MM.1S (cell line): ENCODE results near the gene TTPAL.

ENCODE experiments used
- DNase-seq: peaks from one replicate; pipeline ENCODE4 v3.0.0-alpha.2; 2015
- H2AFZ ChIP-seq: fragments of 300-600 bp; sonication (generic); 2 replicates; pipeline ENCODE4 v1.6.0; 2016; ENCODE audit warnings: antibody characterized with exemption, low read length
- H3F3A ChIP-seq: fragments of 300-600 bp; sonication (generic); 2 replicates; pipeline ENCODE4 v1.6.1; 2016; ENCODE audit warnings: mild to moderate bottlenecking, antibody characterized with exemption, low read length, moderate library complexity, mixed read lengths; ENCODE audit not compliant: insufficient read depth
- H3K27ac ChIP-seq: fragments of 300-600 bp; sonication (generic); 2 replicates; pipeline ENCODE4 v1.5.1; 2016; ENCODE audit warnings: mild to moderate bottlenecking, low read length
- H3K27me3 ChIP-seq: fragments of 300-600 bp; sonication (generic); replicated peaks from 2 replicates; pipeline ENCODE4 v1.6.0; 2016; ENCODE audit warnings: low read length; ENCODE audit not compliant: insufficient read depth
- H3K36me3 ChIP-seq: fragments of 300-600 bp; sonication (generic); replicated peaks from 2 replicates; pipeline ENCODE4 v1.6.1; 2016; ENCODE audit warnings: mild to moderate bottlenecking, low read length, mixed read lengths; ENCODE audit not compliant: insufficient read depth
- H3K4me1 ChIP-seq: fragments of 300-600 bp; sonication (generic); 2 replicates; pipeline ENCODE4 v1.6.1; 2016; ENCODE audit warnings: low read length, mixed read lengths
- H3K4me2 ChIP-seq: fragments of 300-600 bp; sonication (generic); 2 replicates; pipeline ENCODE4 v1.6.0; 2016; ENCODE audit warnings: low read depth, low read length
- H3K4me3 ChIP-seq: fragments of 300-600 bp; sonication (generic); 2 replicates; pipeline ENCODE4 v1.5.1; 2016; ENCODE audit warnings: low read length, mixed read lengths
- H3K79me2 ChIP-seq: fragments of 300-600 bp; sonication (generic); 2 replicates; pipeline ENCODE4 v1.6.1; 2016; ENCODE audit warnings: mixed run types, low read length, mixed read lengths
- H3K9ac ChIP-seq: fragments of 300-600 bp; sonication (generic); 2 replicates; pipeline ENCODE4 v1.6.1; 2016; ENCODE audit warnings: low read length, mixed read lengths
- H3K9me2 ChIP-seq: fragments of 300-600 bp; sonication (generic); replicated peaks from 2 replicates; pipeline ENCODE4 v1.6.1; 2016; ENCODE audit warnings: mild to moderate bottlenecking, low read length, mixed read lengths; ENCODE audit not compliant: insufficient read depth
- H3K9me3 ChIP-seq: fragments of 300-600 bp; sonication (generic); replicated peaks from 2 replicates; pipeline ENCODE4 v1.6.1; 2016; ENCODE audit warnings: mild to moderate bottlenecking, low read length, mixed read lengths; ENCODE audit not compliant: insufficient read depth
- H4K20me1 ChIP-seq: fragments of 300-600 bp; sonication (generic); 2 replicates; pipeline ENCODE4 v1.6.1; 2016; ENCODE audit warnings: mild to moderate bottlenecking, low read length, moderate library complexity, mixed read lengths; ENCODE audit not compliant: insufficient read depth
- EZH2 ChIP-seq: fragments of 300-600 bp; sonication (generic); optimal IDR thresholded peaks from 2 replicates; pipeline ENCODE3; 2017; ENCODE audit warnings: low read depth, mild to moderate bottlenecking, antibody characterized with exemption, low read length, mixed read lengths
- EZH2phosphoT487 ChIP-seq: fragments of 300-600 bp; sonication (generic); IDR thresholded peaks from 2 replicates; pipeline ENCODE4 v1.6.1; 2018; ENCODE audit warnings: antibody characterized with exemption, low read length
- TF ChIP-seq, protein P1 (sequence below): fragments of 300-600 bp; sonication (generic); IDR thresholded peaks from 2 replicates; pipeline ENCODE4 v1.5.1; 2016; ENCODE audit warnings: antibody characterized with exemption, low read length, mixed read lengths

Gene TTPAL

DNA sequence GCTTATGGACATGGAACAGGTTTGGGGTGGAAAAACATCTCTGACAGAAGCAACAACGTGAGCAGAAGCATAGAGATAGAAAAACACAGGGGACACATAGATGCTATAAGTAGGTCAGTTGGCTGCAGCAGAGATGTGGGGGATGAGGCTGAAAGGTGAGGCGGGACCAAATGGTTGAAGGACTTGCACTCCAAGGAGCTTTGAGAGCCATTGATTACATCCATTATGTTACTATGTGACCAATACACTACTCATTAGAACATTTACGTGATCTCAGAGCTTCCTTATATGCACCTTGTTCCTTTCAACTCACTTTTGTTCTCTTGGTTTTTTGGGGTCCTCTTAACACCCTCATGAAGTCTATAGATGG lies 47.9 kb upstream of the TTPAL start:
- no peak for DNase-seq
- TF ChIP-seq EZH2 (no peak), EZH2phosphoT487 (no peak)
- TF ChIP-seq, protein P1, sequence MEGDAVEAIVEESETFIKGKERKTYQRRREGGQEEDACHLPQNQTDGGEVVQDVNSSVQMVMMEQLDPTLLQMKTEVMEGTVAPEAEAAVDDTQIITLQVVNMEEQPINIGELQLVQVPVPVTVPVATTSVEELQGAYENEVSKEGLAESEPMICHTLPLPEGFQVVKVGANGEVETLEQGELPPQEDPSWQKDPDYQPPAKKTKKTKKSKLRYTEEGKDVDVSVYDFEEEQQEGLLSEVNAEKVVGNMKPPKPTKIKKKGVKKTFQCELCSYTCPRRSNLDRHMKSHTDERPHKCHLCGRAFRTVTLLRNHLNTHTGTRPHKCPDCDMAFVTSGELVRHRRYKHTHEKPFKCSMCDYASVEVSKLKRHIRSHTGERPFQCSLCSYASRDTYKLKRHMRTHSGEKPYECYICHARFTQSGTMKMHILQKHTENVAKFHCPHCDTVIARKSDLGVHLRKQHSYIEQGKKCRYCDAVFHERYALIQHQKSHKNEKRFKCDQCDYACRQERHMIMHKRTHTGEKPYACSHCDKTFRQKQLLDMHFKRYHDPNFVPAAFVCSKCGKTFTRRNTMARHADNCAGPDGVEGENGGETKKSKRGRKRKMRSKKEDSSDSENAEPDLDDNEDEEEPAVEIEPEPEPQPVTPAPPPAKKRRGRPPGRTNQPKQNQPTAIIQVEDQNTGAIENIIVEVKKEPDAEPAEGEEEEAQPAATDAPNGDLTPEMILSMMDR = no peak
- no peak overlapping the region for H3K4me2 ChIP-seq
- H3K4me1 ChIP-seq = no peaks in the 10 kb centered on the region
- H3K9me3 ChIP-seq = no peaks in the 10 kb centered on the region
- H3K27ac ChIP-seq = no peak overlapping the region
- H4K20me1 ChIP-seq = no peaks in the 10 kb centered on the region
- H3K79me2 ChIP-seq = no peaks in the 10 kb centered on the region
- H3K9me2 ChIP-seq = no peaks in the 10 kb centered on the region
- H2AFZ ChIP-seq = no peak overlapping the region
- no peak overlapping the region for H3K4me3 ChIP-seq
- H3F3A ChIP-seq = no peaks in the 10 kb centered on the region
- no peak overlapping the region for H3K9ac ChIP-seq
- H3K36me3 ChIP-seq = no peaks in the 10 kb centered on the region
- peaks cover 7% of the 10 kb centered on the region; the same call in 1 of the 2 replicates for H3K27me3 ChIP-seq

DNA sequence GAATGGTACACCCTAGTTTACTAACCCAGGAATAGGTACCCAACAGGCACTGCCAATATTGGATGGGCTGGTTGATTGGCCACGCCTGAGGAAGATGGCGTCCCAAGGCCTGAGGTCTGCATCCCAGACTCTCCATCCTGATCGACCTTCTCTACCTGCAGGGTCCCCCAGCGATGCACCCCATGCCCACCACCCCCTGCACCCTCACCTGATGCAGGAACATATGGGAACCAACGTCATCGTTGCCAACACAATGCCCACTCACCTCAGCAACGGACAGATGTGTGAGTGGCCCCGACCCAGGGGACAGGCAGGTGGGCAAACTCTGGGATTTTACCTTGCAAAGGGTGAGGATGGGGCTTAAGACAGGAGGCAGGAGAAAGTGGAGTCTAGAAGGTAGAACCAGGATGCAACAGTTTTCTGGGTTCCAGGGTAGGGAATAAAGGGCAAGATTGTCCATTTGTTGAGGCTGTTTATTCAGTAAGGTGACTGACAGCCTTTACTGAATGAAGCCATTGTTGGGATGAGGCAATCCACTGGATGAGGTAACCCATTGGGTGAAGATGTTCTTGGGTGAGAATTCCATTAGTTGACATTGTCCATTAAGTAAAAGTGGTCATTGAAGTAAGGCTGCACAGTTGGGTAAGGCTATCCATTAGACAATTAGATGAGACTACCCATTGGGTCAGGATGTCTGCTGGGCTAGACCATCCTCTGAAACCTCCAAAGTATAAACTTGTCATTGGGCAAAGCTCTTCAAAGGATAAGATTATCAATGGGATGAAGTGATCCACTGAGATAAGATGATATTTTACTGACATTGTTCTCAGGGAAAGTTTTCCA lies 47.3 kb upstream of the TTPAL start:
- no peaks in the 10 kb centered on the region for H4K20me1 ChIP-seq
- no peak for DNase-seq
- H3K4me3 ChIP-seq = no peak overlapping the region
- H3K9me3 ChIP-seq = no peaks in the 10 kb centered on the region
- no peaks in the 10 kb centered on the region for H3K4me1 ChIP-seq
- no peaks in the 10 kb centered on the region for H3F3A ChIP-seq
- no peak overlapping the region for H2AFZ ChIP-seq
- no peak overlapping the region for H3K27ac ChIP-seq
- H3K27me3 ChIP-seq = peaks cover 7% of the 10 kb centered on the region; the same call in 1 of the 2 replicates
- H3K36me3 ChIP-seq = no peaks in the 10 kb centered on the region
- H3K9me2 ChIP-seq = no peaks in the 10 kb centered on the region
- no peak overlapping the region for H3K9ac ChIP-seq
- no peaks in the 10 kb centered on the region for H3K79me2 ChIP-seq
- H3K4me2 ChIP-seq = no peak overlapping the region
- TF ChIP-seq EZH2 = no peak
- TF ChIP-seq, protein P1 = no peak
- TF ChIP-seq EZH2phosphoT487 = no peak

DNA sequence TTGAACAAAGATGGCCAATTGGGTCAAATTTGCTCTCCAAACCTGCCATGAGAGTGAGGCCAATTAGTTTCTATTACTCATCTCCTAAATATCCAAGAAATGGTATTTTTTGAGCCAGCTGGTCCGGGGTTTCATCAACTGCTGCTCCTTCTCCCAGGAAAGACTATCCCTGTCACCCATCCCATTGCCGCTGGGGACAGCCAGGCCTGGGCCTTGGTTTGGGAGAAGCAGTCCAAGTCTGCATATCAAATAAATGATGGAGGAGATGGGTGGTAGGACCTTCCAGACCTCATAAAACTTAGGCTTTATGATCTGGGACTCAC lies 46.7 kb upstream of the TTPAL start:
- Histone ChIP-seq H3K9me2 (no peaks in the 10 kb centered on the region), H3F3A (no peaks in the 10 kb centered on the region), H2AFZ (no peak overlapping the region), H3K27me3 (peaks cover 7% of the 10 kb centered on the region; the same call in 1 of the 2 replicates), H3K27ac (no peak overlapping the region), H3K79me2 (no peaks in the 10 kb centered on the region), H3K36me3 (no peaks in the 10 kb centered on the region), H3K4me1 (no peaks in the 10 kb centered on the region), H4K20me1 (no peaks in the 10 kb centered on the region), H3K4me2 (no peak overlapping the region), H3K4me3 (no peak overlapping the region), H3K9me3 (no peaks in the 10 kb centered on the region), H3K9ac (no peak overlapping the region)
- no peak for DNase-seq
- TF ChIP-seq EZH2phosphoT487 = no peak
- TF ChIP-seq, protein P1 = no peak
- TF ChIP-seq EZH2 = no peak
